Common myeloid progenitor, CD34-positive (primary cell): ENCODE results near the gene TMEM165.
A peak's percentile ranks its signal among the peaks of the same experiment; 100 is the strongest.

ENCODE experiments used
- CTCF ChIA-PET: fragments of 350-600 bp; sonication (Branson Sonifier 250); formaldehyde crosslinking; loops from one replicate; lab custom pipeline; 2021; ENCODE audit warnings: antibody characterized with exemption; lab: Charles Lee
- POLR2A ChIA-PET: fragments of 350-600 bp; sonication (Branson Sonifier 250); formaldehyde crosslinking; loops from one replicate; lab custom pipeline; 2021; ENCODE audit warnings: antibody characterized with exemption; lab: Charles Lee
- DNase-seq, 3 donors: peaks; one replicate each; pipeline versions ENCODE4 v3.0.0 to v3.0.0-alpha.2; 2013
- H3K27ac ChIP-seq, 2 experiments: 1 replicate in 1 of 2; 2 replicates in 1 of 2; pipeline ENCODE4 v1.7.0; 2013; ENCODE audit warnings: inconsistent platforms in 2 of 2, low read length in 2 of 2, mild to moderate bottlenecking in 2 of 2, low read depth in 1 of 2, moderate library complexity in 1 of 2; ENCODE audit not compliant: severe bottlenecking in 2 of 2, insufficient read depth in 1 of 2, poor library complexity in 1 of 2
- H3K27me3 ChIP-seq, 5 experiments: replicated peaks in 2 of 5; 1 replicate in 3 of 5; 2 replicates in 2 of 5; pipeline versions ENCODE4 v1.6.1 to v1.7.0; 2013; ENCODE audit warnings: low read length in 4 of 5, mild to moderate bottlenecking in 2 of 5, moderate library complexity in 2 of 5, inconsistent platforms in 1 of 5; ENCODE audit not compliant: insufficient read depth in 5 of 5, control insufficient read depth in 4 of 5
- H3K36me3 ChIP-seq, 4 experiments: 1 replicate in 2 of 4; 2 replicates in 2 of 4; pipeline versions ENCODE4 v1.6.1 to v1.7.0; 2013; ENCODE audit warnings: low read length in 3 of 4, control low read depth in 1 of 4, mild to moderate bottlenecking in 1 of 4; ENCODE audit not compliant: control insufficient read depth in 4 of 4, insufficient read depth in 4 of 4
- H3K4me1 ChIP-seq, 4 experiments: 1 replicate in 3 of 4; 2 replicates in 1 of 4; pipeline versions ENCODE4 v1.6.1 to v1.7.1; 2013; ENCODE audit warnings: low read length in 3 of 4, mild to moderate bottlenecking in 3 of 4, control low read depth in 1 of 4, inconsistent platforms in 1 of 4, moderate library complexity in 1 of 4; ENCODE audit not compliant: control insufficient read depth in 4 of 4, insufficient read depth in 4 of 4; ENCODE audit errors: control extremely low read depth in 1 of 4
- H3K4me3 ChIP-seq, 7 experiments: 1 replicate in 4 of 7; 2 replicates in 3 of 7; pipeline versions ENCODE4 v1.5.1 to v1.7.0; 2013; ENCODE audit warnings: mild to moderate bottlenecking in 7 of 7, low read length in 6 of 7, moderate library complexity in 6 of 7, inconsistent platforms in 2 of 7, low read depth in 2 of 7, control low read depth in 1 of 7; ENCODE audit not compliant: insufficient read depth in 4 of 7, control insufficient read depth in 1 of 7; ENCODE audit errors: extremely low read depth in 1 of 7
- H3K9me3 ChIP-seq, 5 experiments: 1 replicate in 4 of 5; 2 replicates in 1 of 5; pipeline versions ENCODE4 v1.6.1 to v1.7.1; 2013; ENCODE audit warnings: low read length in 4 of 5, mild to moderate bottlenecking in 2 of 5, inconsistent platforms in 1 of 5, low read depth in 1 of 5, moderate library complexity in 1 of 5; ENCODE audit not compliant: control insufficient read depth in 4 of 5, insufficient read depth in 2 of 5; ENCODE audit errors: control extremely low read depth in 1 of 5
- WGBS: methylation state at CpG from one replicate; pipeline ENCODE4 v1.1.5; 2013; ENCODE audit not compliant: insufficient coverage; 5-methylcytosine and 5-hydroxymethylcytosine counted together

Gene TMEM165

GRCh38 chr4:55409468-55410171, 13.9 kb downstream of the TMEM165 start:
- Histone ChIP-seq H3K27ac (no peak overlapping the region), H3K4me1 (no peaks in the 10 kb centered on the region), H3K4me3 (no peak overlapping the region), H3K27me3 (no peaks in the 10 kb centered on the region), H3K9me3 (no peaks in the 10 kb centered on the region), H3K36me3 (peaks cover 18 to 38% (median 30%) of the 10 kb centered on the region in 4 experiments)
- ChIA-PET POLR2A (interaction anchor here (0.7 kb wide), 1 partner anchor 538 kb away, joined by 3 read pairs; no protein-coding TSS in a partner anchor), CTCF (interaction anchor here (0.7 to 3.2 kb wide), 16 partner anchors 11 to 457 kb away, joined by 3 to 12 read pairs (median 4); no protein-coding TSS in a partner anchor)
- 78% methylated on average over 10 of the region's 10 CpGs for WGBS
- peak; percentile 32 to 50 (median 39) for DNase-seq

GRCh38 chr4:55410431-55410830, 14.7 kb downstream of the TMEM165 start:
- no peak overlapping the region for H3K4me3 ChIP-seq
- DNase-seq = no peak
- POLR2A ChIA-PET = interaction anchor here (0.9 kb wide), 1 partner anchor 14 kb away, joined by 5 read pairs; no protein-coding TSS in a partner anchor
- no peaks in the 10 kb centered on the region for H3K4me1 ChIP-seq
- H3K9me3 ChIP-seq = no peaks in the 10 kb centered on the region
- H3K36me3 ChIP-seq = peaks cover 14 to 38% (median 26%) of the 10 kb centered on the region in 4 experiments
- whole genome bisulfite sequencing = 93% methylated on average over 4 of the region's 8 CpGs
- H3K27ac ChIP-seq = no peak overlapping the region
- CTCF ChIA-PET = interaction anchor here (0.7 to 3.2 kb wide), 10 partner anchors 12 to 456 kb away, joined by 3 to 12 read pairs (median 4); no protein-coding TSS in a partner anchor
- no peaks in the 10 kb centered on the region for H3K27me3 ChIP-seq

DNA sequence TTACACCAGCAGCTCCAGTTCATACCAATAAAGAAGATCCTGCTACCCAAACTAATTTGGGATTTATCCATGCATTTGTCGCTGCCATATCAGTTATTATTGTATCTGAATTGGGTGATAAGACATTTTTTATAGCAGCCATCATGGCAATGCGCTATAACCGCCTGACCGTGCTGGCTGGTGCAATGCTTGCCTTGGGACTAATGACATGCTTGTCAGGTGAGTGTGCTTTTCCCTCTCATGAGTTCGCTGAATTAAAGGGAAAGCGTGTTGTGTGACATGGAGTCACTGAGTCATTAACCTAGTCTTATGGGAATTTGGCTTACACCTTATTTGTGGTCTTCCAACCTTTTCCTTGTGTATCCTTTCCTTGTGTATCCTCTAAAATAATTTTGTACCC, 15.9 kb downstream of the TMEM165 start:
- Histone ChIP-seq H3K9me3 (no peaks in the 10 kb centered on the region), H3K36me3 (peaks cover 14 to 41% (median 25%) of the 10 kb centered on the region in 4 experiments), H3K4me1 (no peaks in the 10 kb centered on the region), H3K27me3 (no peaks in the 10 kb centered on the region), H3K27ac (no peak overlapping the region), H3K4me3 (no peak overlapping the region)
- POLR2A ChIA-PET = no interaction called here
- WGBS = 100% methylated on average over 5 of the region's 6 CpGs
- no peak for DNase-seq
- CTCF ChIA-PET = interaction anchor here (1.0 to 3.2 kb wide), 3 partner anchors 12 to 32 kb away, joined by 3 to 12 read pairs (median 4); no protein-coding TSS in a partner anchor

DNA sequence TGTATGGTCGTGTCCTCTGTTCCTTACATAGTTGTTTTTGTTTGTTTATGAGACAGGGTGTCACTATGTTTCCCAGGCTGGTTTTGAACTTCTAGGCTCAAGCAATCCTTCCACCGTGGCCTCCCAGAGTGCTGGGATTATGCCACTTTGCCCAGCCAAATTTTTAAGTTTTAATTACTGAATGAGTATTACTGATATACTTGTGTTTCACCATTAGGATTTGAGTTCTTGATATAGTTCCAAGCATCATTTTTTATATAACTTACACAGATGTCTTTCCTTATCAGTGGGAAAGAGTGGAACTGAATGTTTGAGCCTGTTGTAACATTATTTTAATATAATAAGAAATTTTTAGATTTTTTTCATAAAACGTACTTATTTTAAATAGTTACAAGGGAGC, 20.4 kb downstream of the TMEM165 start:
- Histone ChIP-seq H3K27me3 (no peaks in the 10 kb centered on the region), H3K36me3 (peaks cover 28 to 60% (median 44%) of the 10 kb centered on the region in 4 experiments), H3K27ac (no peak overlapping the region), H3K9me3 (no peaks in the 10 kb centered on the region), H3K4me1 (no peaks in the 10 kb centered on the region), H3K4me3 (no peak overlapping the region)
- DNase-seq = no peak
- ChIA-PET CTCF (interaction anchor here (1.3 to 1.5 kb wide), 2 partner anchors 130 to 450 kb away, joined by 3 to 4 read pairs; no protein-coding TSS in a partner anchor), POLR2A (interaction anchor here (1.7 kb wide), 1 partner anchor 21 kb away, joined by 4 read pairs; the partner anchor contains the start of gene TMEM165)
- no CpG with 5 or more reads among the region's 3 CpGs for WGBS

GRCh38 chr4:55424791-55425190, 29.0 kb downstream of the TMEM165 start:
- ChIA-PET POLR2A (no interaction called here), CTCF (interaction anchor here (0.8 to 2.6 kb wide), 2 partner anchors 10 to 15 kb away, joined by 4 to 12 read pairs; no protein-coding TSS in a partner anchor)
- H3K4me1 ChIP-seq = peaks cover 0 to 4% (median 0%) of the 10 kb centered on the region in 4 experiments
- DNase-seq = no peak
- H3K27me3 ChIP-seq = no peaks in the 10 kb centered on the region
- 100% methylated on average over 1 of the region's 3 CpGs for WGBS
- H3K36me3 ChIP-seq = peaks cover 23 to 83% (median 56%) of the 10 kb centered on the region in 4 experiments
- H3K27ac ChIP-seq = no peak overlapping the region
- no peaks in the 10 kb centered on the region for H3K9me3 ChIP-seq
- no peak overlapping the region for H3K4me3 ChIP-seq

DNA sequence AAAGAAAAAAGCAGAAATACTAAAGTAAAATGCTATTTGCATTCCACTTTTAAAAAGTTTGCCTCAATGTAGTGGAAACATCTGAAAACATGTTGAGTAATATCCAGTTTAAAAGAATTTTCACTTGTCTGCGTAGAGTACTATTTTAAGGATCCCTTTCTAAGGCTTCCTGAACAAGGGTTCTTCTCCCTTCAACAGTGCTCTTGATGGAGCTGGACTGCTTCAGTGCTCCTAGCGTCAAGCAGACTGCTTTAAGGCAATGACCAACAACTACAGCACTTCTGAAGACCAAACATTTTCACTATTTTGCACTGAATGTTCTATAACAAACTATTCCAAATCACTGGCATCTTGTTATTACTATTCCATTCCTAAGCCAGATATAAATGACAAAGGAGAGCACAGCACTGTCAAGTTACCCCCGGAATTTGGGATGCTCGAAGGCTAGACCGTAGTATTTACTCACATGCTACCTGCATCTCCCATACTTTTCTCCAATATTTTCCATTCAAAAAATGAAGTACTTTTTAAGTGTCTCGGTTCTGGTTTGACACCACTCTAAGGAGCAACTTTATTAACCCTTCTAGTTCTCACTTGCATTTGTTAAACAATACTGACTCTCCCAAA, 36.1 kb downstream of the TMEM165 start:
- Histone ChIP-seq H3K27me3 (no peaks in the 10 kb centered on the region), H3K27ac (no peak overlapping the region), H3K9me3 (no peaks in the 10 kb centered on the region), H3K4me1 (peaks cover 0 to 10% (median 7%) of the 10 kb centered on the region in 4 experiments), H3K4me3 (no peak overlapping the region), H3K36me3 (peaks cover 14 to 47% (median 35%) of the 10 kb centered on the region in 4 experiments)
- WGBS = 87% methylated on average over 5 of the region's 6 CpGs
- POLR2A ChIA-PET = interaction anchor here (1.3 kb wide), 1 partner anchor 35 kb away, joined by 3 read pairs; the partner anchor contains the start of gene TMEM165
- no peak for DNase-seq
- CTCF ChIA-PET = interaction anchor here (0.7 to 1.3 kb wide), 5 partner anchors 9 to 485 kb away, joined by 3 to 4 read pairs (median 3); no protein-coding TSS in a partner anchor
